Fibroblast of gingiva (primary cell): ENCODE measurements around the gene CNOT2.
"Not testable (repeated sequence)": the region's sequence is repeated elsewhere in the genome, so short reads cannot be mapped to it uniquely, and the experiment has no call there.

Experiments
- DNase-seq: peaks from one replicate; pipeline ENCODE4 v3.0.0-alpha.2; 2011; ENCODE audit warnings: low read depth

The CNOT2 gene

GRCh38 chr12:70365648-70366518 lies 122.7 kb downstream of the CNOT2 start, which contains the start of gene KCNMB4:
KCNMB4 (plus strand) TSS chr12:70366290; CDS start chr12:70366735, 445 bp downstream.
- DNase-seq = no peak

- DNase-seq = peak; percentile 5
These were observed 123.5 kb downstream of the CNOT2 start for GRCh38 chr12:70366581-70367257.

- no peak for DNase-seq
These were observed 124.3 kb downstream of the CNOT2 start for GRCh38 chr12:70367258-70368141.

GRCh38 chr12:70372881-70373280 lies 129.6 kb downstream of the CNOT2 start:
- no peak for DNase-seq

- DNase-seq = no peak
These were observed 136.6 kb downstream of the CNOT2 start for GRCh38 chr12:70379846-70380245.

- DNase-seq = no peak
These were observed 140.3 kb downstream of the CNOT2 start for GRCh38 chr12:70383484-70383883.

GRCh38 chr12:70383886-70384285 lies 140.7 kb downstream of the CNOT2 start:
- DNase-seq = no peak

GRCh38 chr12:70386771-70387170 lies 143.5 kb downstream of the CNOT2 start:
- DNase-seq = no peak

GRCh38 chr12:70389678-70390077 lies 146.4 kb downstream of the CNOT2 start:
- DNase-seq = no peak

GRCh38 chr12:70392631-70393030 lies 149.4 kb downstream of the CNOT2 start:
- not testable (repeated sequence) for DNase-seq

- DNase-seq = peak; percentile 19
These were observed 150.7 kb downstream of the CNOT2 start for GRCh38 chr12:70393787-70394499.

GRCh38 chr12:70398002-70398401 lies 154.8 kb downstream of the CNOT2 start:
- DNase-seq = no peak

- DNase-seq = no peak
These were observed 155.6 kb downstream of the CNOT2 start for GRCh38 chr12:70398862-70399261.

GRCh38 chr12:70399311-70399710 lies 156.1 kb downstream of the CNOT2 start:
- no peak for DNase-seq

- no peak for DNase-seq
These were observed 156.9 kb downstream of the CNOT2 start for GRCh38 chr12:70400124-70400523.

- DNase-seq = no peak
These were observed 159.4 kb downstream of the CNOT2 start for GRCh38 chr12:70402597-70402996.

GRCh38 chr12:70403826-70404225 lies 160.6 kb downstream of the CNOT2 start:
- DNase-seq = no peak
